HG02642 (cell line): ENCODE results near the gene ATAD3C.
"Not testable (repeated sequence)": the region's sequence is repeated elsewhere in the genome, so short reads cannot be mapped to it uniquely, and the experiment has no call there.

Experiments
- ATAC-seq: cut with Tn5 transposase; IDR thresholded peaks from one replicate; pipeline ENCODE4 v1.9.1; 2021; ENCODE audit warnings: mild to moderate bottlenecking; ENCODE audit not compliant: unreplicated experiment, poor library complexity

Gene ATAD3C

GRCh38 chr1:1440262-1441001 lies 9.1 kb upstream of the ATAD3C start:
- no peak for ATAC-seq

- ATAC-seq, result no peak
Observed at GRCh38 chr1:1441002-1441888, 8.2 kb upstream of the ATAD3C start.

DNA sequence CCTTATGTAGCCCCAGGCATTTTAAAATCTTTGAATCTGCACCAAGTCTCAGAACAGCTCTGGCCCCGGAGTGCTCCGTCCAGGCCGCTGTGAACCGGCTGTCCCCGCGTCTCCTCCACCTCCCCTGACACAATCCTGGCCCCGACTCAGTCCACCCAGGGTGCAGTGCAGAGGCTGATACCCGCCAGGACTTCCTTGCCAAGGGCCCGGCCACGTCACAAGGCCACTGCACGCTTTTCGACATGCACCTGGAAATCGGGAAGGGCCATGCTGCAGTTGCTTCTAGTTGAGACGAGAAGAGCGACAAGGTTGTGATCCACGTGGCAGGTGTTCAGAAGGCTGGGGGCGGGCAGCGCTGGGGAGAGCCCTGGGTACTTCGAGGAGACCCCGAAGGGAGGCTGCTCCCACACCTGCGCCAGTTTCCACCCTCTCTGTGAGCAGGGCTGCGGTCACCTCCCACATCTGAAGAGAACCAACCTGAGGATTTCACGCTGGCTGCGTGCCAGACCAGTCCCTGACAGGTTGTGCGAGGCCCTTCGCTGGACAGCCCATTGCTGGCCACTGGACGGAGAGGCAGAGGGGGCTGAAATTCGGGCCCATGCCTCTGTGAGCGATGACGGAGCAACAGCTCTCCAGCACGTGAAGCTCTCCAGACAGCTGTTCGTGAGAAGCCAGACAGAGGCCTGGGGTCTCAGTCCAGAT lies 7.3 kb upstream of the ATAD3C start:
- ATAC-seq, result no peak

DNA sequence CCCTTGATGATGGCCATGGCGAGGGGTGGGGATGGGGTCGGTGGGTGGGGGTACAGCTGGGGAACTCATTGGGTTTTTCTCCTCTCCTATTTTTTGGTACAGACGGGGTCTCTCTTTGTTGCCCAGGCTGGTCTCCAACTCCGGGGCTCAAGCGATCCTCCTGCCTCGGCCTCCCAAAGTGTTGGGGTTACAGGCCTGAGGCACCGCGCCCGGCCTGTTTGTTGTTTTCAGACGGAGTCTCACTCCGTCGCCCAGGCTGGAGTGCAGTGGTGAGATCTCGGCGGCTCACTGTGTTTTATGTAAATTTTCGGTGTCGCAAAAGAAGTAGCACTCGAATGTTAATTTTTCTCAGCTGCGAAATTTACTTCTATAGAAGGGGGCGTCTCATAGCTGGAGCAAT lies 2.9 kb upstream of the ATAD3C start:
- not testable (repeated sequence) for ATAC-seq

DNA sequence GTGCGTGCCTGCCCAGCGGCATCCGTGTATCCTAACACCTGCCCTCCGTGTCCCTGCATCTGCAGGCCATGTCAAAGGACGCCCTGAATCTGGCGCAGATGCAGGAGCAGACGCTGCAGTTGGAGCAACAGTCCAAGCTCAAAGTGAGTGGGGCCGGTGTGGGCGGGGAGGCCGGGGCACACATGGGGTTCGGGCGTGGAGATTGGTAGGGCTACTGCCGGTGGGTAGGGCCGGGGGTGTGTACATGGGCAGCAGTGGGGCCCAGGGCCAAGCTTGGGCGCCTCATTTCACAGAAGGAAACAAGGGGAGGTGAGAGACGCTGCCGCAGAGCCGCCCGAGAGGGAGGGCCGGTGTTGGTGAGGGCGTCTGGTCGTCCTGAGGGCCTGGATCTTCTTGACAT lies 1.1 kb downstream of the ATAD3C start:
- ATAC-seq, result not testable (repeated sequence)

DNA sequence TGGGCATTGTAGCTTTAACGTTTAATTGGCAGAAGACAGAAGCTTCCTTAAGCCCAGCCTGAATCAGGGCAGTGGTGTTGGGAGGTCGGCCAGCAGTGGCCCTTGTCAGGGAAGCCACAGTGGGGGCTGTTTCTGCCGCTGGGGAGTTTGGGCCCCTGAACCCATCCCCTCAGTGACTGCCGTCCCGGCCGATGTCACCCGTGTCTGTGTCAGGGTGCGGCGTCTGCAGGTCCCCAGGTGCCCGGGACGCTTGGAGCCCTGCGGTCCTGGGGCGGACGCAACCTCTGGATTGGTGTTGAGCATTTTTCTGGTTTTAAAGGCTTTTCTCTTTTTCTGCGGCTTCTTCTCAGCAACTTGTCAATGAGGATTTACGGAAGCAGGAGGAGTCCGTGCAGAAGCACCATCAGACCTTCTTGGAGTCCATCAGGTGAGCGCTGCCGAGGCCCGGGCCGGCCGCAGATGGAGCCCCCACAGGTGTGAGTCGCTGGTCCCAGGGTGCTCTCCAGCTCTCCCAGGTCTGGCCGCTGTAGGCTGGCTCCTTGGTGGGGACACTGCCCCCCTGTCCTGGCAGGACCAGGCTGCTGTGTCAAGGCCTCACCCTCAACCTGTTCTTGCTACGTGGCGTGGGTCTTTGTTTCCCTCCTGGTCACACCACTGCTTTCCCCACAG lies 2.3 kb downstream of the ATAD3C start:
- ATAC-seq, result no peak

- not testable (repeated sequence) for ATAC-seq
Observed at GRCh38 chr1:1452365-1452739, 2.9 kb downstream of the ATAD3C start.

DNA sequence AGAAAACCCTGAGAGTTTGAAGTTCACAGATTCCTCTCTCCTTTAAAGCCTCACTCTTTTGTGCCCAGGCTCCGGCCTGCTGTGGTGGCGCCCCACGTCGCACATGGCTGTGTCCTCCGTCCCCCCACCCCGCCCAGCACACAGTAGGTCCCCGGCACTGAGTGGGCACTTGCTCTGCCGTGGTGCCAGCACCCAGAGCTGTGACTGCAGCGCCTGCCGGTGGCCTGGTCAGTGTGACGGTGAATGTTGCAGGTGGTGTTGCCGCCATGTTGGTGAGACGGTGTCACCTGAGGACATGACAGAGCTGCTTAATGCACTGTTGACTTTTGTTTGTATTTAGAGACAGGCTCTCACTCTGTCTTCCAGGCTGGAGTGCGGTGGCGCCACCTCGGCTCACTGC lies 3.4 kb downstream of the ATAD3C start:
- ATAC-seq, result no peak

DNA sequence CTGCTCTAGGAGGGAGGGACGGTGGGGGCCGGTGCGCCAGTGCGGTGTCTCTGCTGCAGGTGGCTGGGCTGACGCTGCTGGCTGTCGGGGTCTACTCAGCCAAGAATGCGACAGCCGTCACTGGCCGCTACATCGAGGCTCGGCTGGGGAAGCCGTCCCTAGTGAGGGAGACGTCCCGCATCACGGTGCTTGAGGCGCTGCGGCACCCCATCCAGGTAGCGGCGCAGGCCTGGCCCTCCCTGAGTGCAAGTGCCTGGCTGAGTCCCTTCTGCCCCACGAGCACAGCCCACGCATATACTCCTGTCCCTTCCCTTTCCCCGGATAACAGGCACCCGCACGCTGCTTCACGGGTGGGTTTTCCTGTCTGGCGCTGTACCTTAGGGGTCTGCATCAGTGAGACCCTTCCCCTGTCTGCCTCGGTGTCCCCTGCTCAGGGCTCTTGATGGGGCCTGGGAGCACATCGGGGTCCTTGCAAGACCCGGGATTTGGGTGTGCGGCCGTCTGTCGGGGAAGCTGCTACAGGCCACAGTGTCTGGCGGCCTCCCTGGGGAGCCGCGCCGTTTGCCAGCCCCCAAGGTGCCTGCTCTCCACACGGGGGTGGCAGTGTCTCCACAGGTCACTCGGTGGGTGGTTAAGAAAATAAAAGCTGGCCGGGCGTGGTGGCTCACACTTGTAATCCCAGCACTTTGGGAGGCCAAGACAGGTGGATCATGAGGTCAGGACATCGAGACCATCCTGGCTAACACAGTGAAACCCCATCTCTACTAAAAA lies 5.0 kb downstream of the ATAD3C start:
- not testable (repeated sequence) for ATAC-seq

DNA sequence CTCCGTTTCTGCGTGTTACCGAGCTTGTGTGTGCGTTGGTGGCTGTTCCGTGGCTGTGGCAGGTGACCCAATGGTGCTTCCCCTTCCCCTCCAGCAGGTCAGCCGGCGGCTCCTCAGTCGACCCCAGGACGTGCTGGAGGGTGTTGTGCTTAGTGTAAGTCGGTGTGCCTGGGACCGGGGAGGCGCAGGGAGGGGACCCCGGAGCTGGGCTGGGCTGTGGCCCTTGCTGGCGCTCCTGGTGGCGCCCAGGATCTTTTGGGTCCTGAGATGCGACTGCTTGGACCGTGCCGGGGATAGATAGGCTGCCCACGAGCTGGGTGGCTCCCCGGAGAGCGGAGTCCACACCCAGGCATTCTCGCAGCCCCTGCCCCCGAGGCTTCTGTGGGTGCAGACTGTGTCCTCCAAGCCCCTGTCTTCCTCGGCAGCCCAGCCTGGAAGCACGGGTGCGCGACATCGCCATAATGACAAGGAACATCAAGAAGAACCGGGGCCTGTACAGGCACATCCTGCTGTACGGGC lies 5.9 kb downstream of the ATAD3C start:
- no peak for ATAC-seq

- not testable (repeated sequence) for ATAC-seq
Observed at GRCh38 chr1:1455934-1456333, 6.4 kb downstream of the ATAD3C start.

GRCh38 chr1:1456683-1457255 lies 7.3 kb downstream of the ATAD3C start:
- ATAC-seq, result not testable (repeated sequence)

DNA sequence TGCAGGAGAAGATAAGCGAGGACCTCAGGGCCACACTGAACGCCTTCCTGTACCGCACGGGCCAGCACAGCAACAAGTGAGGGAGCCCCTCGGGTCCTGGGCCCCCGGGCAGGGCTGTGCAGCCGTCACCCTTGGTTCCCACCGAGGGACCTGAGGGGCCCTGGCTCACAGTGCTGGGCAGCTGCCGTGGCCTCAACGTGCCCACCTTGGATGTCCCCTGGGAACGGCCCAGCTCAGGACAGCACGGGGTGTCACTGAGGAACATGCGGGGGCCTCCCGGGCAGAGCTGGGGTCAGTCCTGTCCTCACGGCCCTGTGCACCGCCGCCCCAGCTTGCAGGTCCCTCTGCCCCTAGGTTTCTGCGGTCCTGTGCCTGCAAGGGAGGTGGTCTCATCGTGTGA lies 9.7 kb downstream of the ATAD3C start:
- not testable (repeated sequence) for ATAC-seq

- ATAC-seq, result not testable (repeated sequence)
Observed at GRCh38 chr1:1459711-1460110, 10.2 kb downstream of the ATAD3C start.

DNA sequence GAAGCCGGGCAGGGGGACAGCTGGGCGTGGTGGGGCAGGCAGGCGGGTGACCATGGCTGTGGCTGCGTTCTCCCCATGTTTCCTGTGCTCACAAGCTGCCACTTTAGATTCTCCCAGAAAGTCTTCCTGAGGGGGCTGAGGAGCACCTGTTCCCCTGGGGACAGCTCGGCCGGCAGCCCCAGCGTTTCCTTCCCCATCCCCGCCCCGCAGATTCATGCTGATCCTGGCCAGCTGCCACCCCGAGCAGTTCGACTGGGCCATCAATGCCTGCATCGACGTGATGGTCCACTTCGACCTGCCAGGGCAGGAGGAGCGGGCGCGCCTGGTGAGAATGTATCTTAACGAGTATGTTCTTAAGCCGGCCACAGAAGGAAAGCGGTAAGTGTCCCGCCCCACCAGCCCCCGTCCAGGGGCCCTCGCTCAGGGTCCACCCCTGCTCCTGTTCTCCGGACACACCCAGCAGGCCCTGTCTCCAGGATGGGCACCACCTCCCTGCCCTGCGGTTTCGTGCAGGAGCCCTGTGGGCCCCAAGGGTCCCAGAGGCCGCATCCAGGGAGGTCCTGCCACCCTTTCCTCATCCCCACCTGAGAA lies 11.1 kb downstream of the ATAD3C start:
- no peak for ATAC-seq

DNA sequence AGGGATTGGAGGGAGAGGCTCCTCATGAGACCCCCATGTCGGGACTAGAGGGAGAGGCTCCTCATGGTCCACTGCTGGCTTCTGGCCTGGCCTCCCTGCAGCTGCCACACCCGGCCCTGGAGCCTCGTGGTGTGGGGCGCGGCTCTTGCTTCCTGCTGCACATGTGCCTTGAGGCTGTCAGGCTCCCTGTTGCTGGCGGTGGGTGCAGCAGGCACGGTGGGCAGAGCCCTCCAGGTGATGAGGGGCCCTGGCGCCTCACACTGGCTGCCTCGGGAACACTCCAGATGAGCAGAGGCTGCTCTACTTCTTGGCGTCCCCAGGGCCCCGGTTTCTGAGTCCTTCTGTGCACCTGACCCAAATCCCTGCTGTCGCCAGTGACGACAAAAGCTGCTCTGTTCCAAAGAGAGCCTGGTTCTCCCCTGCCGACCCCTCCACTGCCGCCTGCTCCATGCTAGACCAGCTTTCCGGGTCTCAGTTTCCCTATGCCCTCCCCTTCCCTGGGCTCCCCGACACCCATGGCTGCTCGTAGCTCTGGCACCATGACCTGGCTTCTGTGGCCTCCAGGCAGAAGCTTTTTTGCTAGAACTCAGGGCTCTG lies 12.3 kb downstream of the ATAD3C start:
- no peak for ATAC-seq

- no peak for ATAC-seq
Observed at GRCh38 chr1:1462318-1462966, 13.0 kb downstream of the ATAD3C start.

GRCh38 chr1:1463312-1463711 lies 13.8 kb downstream of the ATAD3C start:
- no peak for ATAC-seq
